ENCODE data around the gene GABPA. TPM values are rescaled to one million over a fixed set of nuclear protein-coding genes. Genes with fewer than 3 reads are reported as not detected.

GABPA gene
- polyA plus RNA-seq, 3 donors from 2014 or later: 12.6 to 20.8 (median 14.8) TPM

DNA sequence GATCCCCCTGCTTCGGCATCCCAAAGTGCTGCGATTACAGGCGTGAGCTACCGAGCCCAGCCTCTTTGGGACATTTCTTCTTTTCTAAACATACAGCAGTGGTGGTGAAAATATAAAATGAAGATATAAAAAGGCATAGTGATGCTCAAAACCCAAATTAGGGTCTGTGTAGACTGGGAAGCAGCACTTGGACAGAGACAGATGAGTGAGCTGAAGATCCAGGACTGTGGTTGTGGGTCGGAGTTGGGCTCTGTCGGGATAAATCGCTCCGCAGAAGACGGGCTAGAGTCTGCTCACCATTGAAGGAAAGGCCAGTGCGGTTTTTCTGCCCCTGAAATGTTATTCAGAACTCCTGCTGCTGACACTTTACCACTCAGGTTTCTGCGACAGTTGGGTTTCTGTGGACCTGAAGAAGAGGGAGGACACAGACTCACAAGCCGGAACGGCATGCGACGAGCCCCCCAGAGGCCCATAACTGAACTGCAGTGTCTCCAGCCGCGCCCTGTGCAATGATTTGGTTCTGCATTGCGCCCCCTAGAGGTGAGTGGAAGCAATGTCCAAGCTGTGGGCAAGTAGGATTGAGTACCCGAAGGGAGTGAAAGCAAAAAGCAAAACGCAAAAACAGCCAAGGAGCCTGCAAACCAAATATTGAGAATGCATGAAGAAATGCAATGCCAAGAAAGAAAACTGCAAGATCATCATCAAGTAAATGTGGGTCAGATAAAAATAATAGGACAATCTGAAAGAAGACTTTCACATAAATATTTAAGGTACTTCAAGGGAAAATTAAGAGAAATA, 66.6 kb downstream of the GABPA start:
- Mint-ChIP-seq H3K9me3 (peaks cover 0 to 2% (median 0%) of the 10 kb centered on the region in 6 donors), H3K27ac (no peak overlapping the region), H3K36me3 (no peaks in the 10 kb centered on the region), H3K4me3 (peak overlapping the region; percentile 9 to 62 (median 23)), H3K27me3 (ENCODE audit: low read depth in 3 of 3) (peaks cover 4 to 6% (median 4%) of the 10 kb centered on the region in 3 donors), H3K4me1 (peaks cover 5 to 8% of the 10 kb centered on the region in 2 donors)
- DNase-seq: peak; percentile 69 to 73 (median 73)

DNA sequence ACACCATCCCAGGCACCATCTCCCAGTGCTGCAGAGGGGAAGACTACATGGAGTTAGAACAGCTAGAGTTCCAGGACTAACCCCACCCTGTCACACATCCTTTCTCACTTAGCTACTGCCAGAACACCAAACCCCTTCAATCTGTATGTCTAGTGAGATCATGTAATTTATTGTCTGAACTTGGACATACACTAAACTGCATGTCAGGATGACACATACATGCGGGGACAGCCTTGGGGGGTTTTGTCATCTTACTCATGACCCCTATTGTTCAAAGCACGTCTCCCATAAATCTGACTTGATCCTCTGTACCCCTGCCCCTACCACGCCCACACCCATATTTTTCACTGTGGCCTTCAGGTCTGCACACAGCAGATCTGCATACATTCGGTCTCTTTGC, 71.3 kb downstream of the GABPA start:
- Mint-ChIP-seq H3K27ac (no peak overlapping the region), H3K9me3 (no peaks in the 10 kb centered on the region), H3K4me1 (peaks cover 5 to 8% of the 10 kb centered on the region in 2 donors), H3K4me3 (no peak overlapping the region), H3K36me3 (no peaks in the 10 kb centered on the region), H3K27me3 (ENCODE audit: low read depth in 3 of 3) (peaks cover 4 to 7% (median 4%) of the 10 kb centered on the region in 3 donors)
- no peak for DNase-seq

DNA sequence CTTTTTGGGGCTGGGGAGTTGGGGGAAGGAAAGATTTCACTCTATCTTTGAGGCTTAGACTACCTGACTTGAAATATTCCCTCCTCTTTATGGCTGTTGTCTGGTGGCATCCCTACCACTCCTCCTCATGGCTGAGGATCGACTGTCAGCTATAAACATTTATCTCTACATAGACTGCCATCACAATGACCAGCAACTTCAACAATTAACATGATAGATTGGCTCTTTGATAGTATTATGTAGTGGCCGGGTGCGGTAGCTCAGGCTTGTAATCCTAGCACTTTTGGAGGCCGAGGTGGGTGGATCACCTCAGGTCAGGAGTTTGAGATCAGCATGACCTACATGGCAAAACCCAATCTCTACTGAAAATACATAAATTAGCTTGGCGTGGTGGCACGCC, 72.4 kb downstream of the GABPA start:
- no peak overlapping the region for H3K4me3 Mint-ChIP-seq
- no peaks in the 10 kb centered on the region for H3K36me3 Mint-ChIP-seq
- H3K4me1 Mint-ChIP-seq: no peaks in the 10 kb centered on the region
- H3K27ac Mint-ChIP-seq: no peak overlapping the region
- peaks cover 0 to 4% (median 2%) of the 10 kb centered on the region in 3 donors for H3K27me3 Mint-ChIP-seq (ENCODE audit: low read depth in 3 of 3)
- no peak for DNase-seq
- H3K9me3 Mint-ChIP-seq: no peaks in the 10 kb centered on the region

DNA sequence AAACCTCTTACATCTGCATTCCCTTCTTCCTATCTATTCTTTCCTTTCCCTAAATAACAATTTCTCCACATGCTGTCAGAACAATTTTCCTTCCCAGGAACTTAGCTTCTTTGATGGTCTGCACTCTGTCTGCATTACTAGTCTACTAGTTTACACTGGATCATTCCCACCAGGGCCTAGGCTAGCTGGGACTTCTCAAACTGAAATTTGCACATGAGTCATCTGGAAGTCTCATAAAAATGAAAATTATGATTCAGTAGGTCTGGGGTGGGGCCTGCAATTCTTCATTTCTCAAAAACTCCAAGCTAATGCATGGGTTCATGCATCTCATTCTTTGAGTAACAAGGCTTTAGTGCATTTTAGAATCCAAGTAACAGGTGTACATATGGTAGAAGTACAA, 74.2 kb downstream of the GABPA start:
- Mint-ChIP-seq H3K27ac (no peak overlapping the region), H3K36me3 (no peaks in the 10 kb centered on the region), H3K4me1 (no peaks in the 10 kb centered on the region), H3K27me3 (ENCODE audit: low read depth in 3 of 3) (peaks cover under 1 to 2% (median 2%) of the 10 kb centered on the region in 3 donors), H3K4me3 (no peak overlapping the region), H3K9me3 (no peaks in the 10 kb centered on the region)
- DNase-seq: no peak

DNA sequence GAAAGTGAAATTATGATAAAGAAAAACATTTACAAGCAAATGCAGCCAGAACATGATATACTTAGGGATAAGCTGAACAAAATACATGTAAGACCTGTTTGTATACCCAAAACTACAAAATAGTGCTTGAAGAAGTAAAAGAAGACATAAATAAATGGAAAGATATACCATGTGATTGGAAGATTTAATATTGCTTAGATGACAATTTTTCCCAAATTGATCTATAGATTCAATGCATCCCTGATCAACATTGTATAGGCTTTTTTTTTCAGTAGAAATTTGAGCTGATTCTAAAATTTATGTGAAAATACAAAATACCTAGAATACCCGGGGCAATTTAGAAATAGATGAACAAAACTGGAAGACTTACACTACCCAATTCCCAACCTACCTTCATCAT, 76.4 kb downstream of the GABPA start:
- Mint-ChIP-seq H3K4me3 (no peak overlapping the region), H3K27me3 (ENCODE audit: low read depth in 3 of 3) (peaks cover 2% of the 10 kb centered on the region in 3 donors), H3K27ac (no peak overlapping the region), H3K9me3 (no peaks in the 10 kb centered on the region), H3K36me3 (no peaks in the 10 kb centered on the region), H3K4me1 (no peaks in the 10 kb centered on the region)
- no peak for DNase-seq

DNA sequence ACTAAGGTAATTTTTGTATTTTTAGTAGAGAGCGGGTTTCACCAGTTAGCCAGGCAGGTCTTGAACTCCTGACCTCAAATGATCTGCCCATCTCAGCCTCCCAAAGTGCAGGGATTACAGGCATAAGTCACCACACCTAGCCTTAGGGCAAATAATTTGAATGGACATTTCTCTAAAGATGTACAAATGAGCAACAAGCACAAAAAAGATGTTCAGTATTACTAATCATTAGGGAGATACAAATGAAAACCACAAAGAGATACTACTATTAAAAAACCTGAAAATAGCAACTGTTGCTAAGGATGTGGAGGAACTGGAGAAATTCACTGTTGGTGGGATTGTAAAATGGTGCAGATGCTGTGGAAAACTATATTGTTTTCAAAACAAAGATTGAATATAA, 79.1 kb downstream of the GABPA start:
- no peaks in the 10 kb centered on the region for H3K9me3 Mint-ChIP-seq
- no peaks in the 10 kb centered on the region for H3K4me1 Mint-ChIP-seq
- no peak overlapping the region for H3K27ac Mint-ChIP-seq
- H3K36me3 Mint-ChIP-seq: no peaks in the 10 kb centered on the region
- no peak overlapping the region for H3K4me3 Mint-ChIP-seq
- H3K27me3 Mint-ChIP-seq (ENCODE audit: low read depth in 3 of 3): peaks cover 2 to 3% (median 2%) of the 10 kb centered on the region in 3 donors
- DNase-seq: no peak

DNA sequence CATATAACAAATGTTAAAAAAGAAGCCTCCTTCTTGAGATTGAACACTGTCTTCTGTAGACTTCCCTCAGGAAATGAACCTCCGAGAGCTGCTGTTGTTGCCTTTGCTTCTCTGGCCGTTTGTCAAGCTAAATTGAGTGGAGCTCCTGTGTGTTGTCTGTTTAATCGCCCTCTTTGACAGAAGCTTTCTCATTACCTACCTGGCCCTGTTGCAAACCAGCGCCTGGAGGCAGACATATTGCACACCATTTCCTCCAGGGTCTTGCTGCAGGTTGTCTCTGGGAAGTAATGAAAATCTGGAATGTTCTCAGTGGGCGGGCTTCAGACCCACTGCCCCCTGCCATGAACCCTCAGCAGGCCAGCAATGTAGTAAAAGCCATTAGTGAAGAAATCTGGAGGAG, 83.3 kb downstream of the GABPA start:
- no peaks in the 10 kb centered on the region for H3K36me3 Mint-ChIP-seq
- no peak for DNase-seq
- no peak overlapping the region for H3K27ac Mint-ChIP-seq
- no peaks in the 10 kb centered on the region for H3K4me1 Mint-ChIP-seq
- H3K4me3 Mint-ChIP-seq: no peak overlapping the region
- peaks cover 0 to 2% (median 0%) of the 10 kb centered on the region in 6 donors for H3K9me3 Mint-ChIP-seq
- peaks cover 2 to 3% (median 3%) of the 10 kb centered on the region in 3 donors for H3K27me3 Mint-ChIP-seq (ENCODE audit: low read depth in 3 of 3)

DNA sequence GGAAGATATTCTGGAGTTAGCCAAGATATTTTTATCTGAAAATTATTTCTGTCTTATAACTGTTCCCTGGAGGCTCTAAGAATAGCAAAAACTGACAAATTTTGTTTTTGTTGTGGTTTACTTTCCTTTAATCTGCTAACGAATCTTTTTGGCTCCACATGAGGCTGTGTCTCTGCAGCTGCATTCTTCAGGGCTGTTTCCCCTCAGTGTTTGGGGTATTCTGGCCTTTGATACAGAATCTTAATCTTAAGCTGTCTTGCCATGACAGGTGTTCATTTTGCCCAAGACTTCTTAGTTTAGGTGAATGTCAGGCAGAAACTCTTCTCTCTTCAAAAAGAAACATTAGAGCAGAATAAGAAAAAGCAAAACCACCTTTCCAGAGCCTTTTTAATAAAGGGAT, 83.8 kb downstream of the GABPA start:
- Mint-ChIP-seq H3K27me3 (ENCODE audit: low read depth in 3 of 3) (peaks cover 2 to 3% (median 3%) of the 10 kb centered on the region in 3 donors), H3K4me3 (no peak overlapping the region), H3K4me1 (no peaks in the 10 kb centered on the region), H3K27ac (no peak overlapping the region), H3K36me3 (no peaks in the 10 kb centered on the region), H3K9me3 (peaks cover 0 to 2% (median 0%) of the 10 kb centered on the region in 6 donors)
- no peak for DNase-seq

Other genes starting within 250 kb of the GABPA start
- gene MRPL39, start 127.5 kb upstream of the GABPA start, polyA plus RNA-seq: 10 to 100 TPM; 20.2 to 33.0 (median 22.8) TPM
- not detected for gene JAM2, start 95.7 kb upstream of the GABPA start, polyA plus RNA-seq
- gene ATP5PF, start 68 bp upstream of the GABPA start, polyA plus RNA-seq: 100 to 1,000 TPM; 343 to 470 (median 345) TPM